GM23338 (cell line): ENCODE data around the gene PTPRC. TPM values are rescaled to one million over a fixed set of nuclear protein-coding genes. Genes with fewer than 3 reads are reported as not detected.

Source experiments
- ATAC-seq: fragments of 200-7000 bp; cut with Tn5 transposase; 3 replicates; pipeline ENCODE4 v1.9.1; 2020
- DNase-seq: peaks from one replicate; pipeline ENCODE4 v3.0.0-alpha.2; 2015; ENCODE audit warnings: low spot score
- H2AFZ ChIP-seq: fragments of 200-600 bp; sonication (generic); 2 replicates; pipeline ENCODE4 v1.8.0; 2016; ENCODE audit warnings: antibody characterized with exemption, mild to moderate bottlenecking, moderate library complexity
- H3F3A ChIP-seq: fragments of 200-600 bp; sonication (generic); replicated peaks from 2 replicates; pipeline ENCODE4 v1.8.0; 2017; ENCODE audit warnings: antibody characterized with exemption, mixed run types, low read depth
- H3K27ac ChIP-seq: fragments of 200-600 bp; sonication (generic); 2 replicates; pipeline ENCODE4 v1.6.1; 2016; ENCODE audit warnings: low read depth
- H3K27me3 ChIP-seq: fragments of 200-600 bp; sonication (generic); 2 replicates; pipeline ENCODE4 v1.8.0; 2016; ENCODE audit warnings: mild to moderate bottlenecking, mixed run types, moderate library complexity; ENCODE audit not compliant: insufficient read depth
- H3K36me3 ChIP-seq: fragments of 200-600 bp; sonication (generic); 2 replicates; pipeline ENCODE4 v1.8.0; 2016; ENCODE audit warnings: mild to moderate bottlenecking; ENCODE audit not compliant: insufficient read depth
- H3K4me1 ChIP-seq: fragments of 200-600 bp; sonication (generic); 2 replicates; pipeline ENCODE4 v1.8.0; 2016; ENCODE audit warnings: mild to moderate bottlenecking, moderate library complexity; ENCODE audit not compliant: insufficient read depth
- H3K4me2 ChIP-seq: fragments of 200-600 bp; sonication (generic); 2 replicates; pipeline ENCODE4 v1.7.1; 2017; ENCODE audit warnings: mixed run types
- H3K4me3 ChIP-seq: fragments of 200-600 bp; sonication (generic); 2 replicates; pipeline ENCODE4 v1.6.1; 2016; ENCODE audit warnings: mixed run types
- H3K79me2 ChIP-seq: fragments of 200-600 bp; sonication (generic); replicated peaks from 2 replicates; pipeline ENCODE4 v1.8.0; 2017; ENCODE audit warnings: mild to moderate bottlenecking; ENCODE audit not compliant: insufficient read depth
- H3K9me2 ChIP-seq: fragments of 200-600 bp; sonication (generic); 2 replicates; pipeline ENCODE4 v1.8.0; 2017; ENCODE audit not compliant: insufficient read depth
- H4K20me1 ChIP-seq: fragments of 200-600 bp; sonication (generic); replicated peaks from 2 replicates; pipeline ENCODE4 v1.8.0; 2017; ENCODE audit warnings: mild to moderate bottlenecking; ENCODE audit not compliant: insufficient read depth
- H3K27ac Mint-ChIP-seq: 2 replicates; pipeline ENCODE4 v1.8.0; 2020; ENCODE audit warnings: inconsistent platforms, mild to moderate bottlenecking, moderate library complexity, mixed read lengths
- H3K27me3 Mint-ChIP-seq: 3 replicates; pipeline ENCODE4 v1.8.0; 2022; ENCODE audit warnings: low read depth, mild to moderate bottlenecking, moderate library complexity, mixed read lengths, inconsistent platforms; ENCODE audit not compliant: insufficient read depth, poor library complexity
- H3K36me3 Mint-ChIP-seq: 3 replicates; pipeline ENCODE4 v1.8.0; 2021; ENCODE audit warnings: low read depth, mild to moderate bottlenecking, inconsistent platforms, moderate library complexity, mixed read lengths
- H3K4me1 Mint-ChIP-seq: 3 replicates; pipeline ENCODE4 v1.8.0; 2020; ENCODE audit warnings: mild to moderate bottlenecking, inconsistent platforms, mixed read lengths
- H3K4me3 Mint-ChIP-seq: 3 replicates; pipeline ENCODE4 v1.8.0; 2021; ENCODE audit warnings: moderate library complexity, mild to moderate bottlenecking, inconsistent platforms, mixed read lengths
- H3K9me3 Mint-ChIP-seq: 3 replicates; pipeline ENCODE4 v1.8.0; 2020; ENCODE audit warnings: moderate library complexity, mild to moderate bottlenecking, inconsistent platforms, mixed read lengths
- CREB1 ChIP-seq: fragments of 250-450 bp; sonication (Bioruptor Pico); IDR thresholded peaks from 2 replicates; pipeline ENCODE4 v1.5.0; 2020; ENCODE audit warnings: low read depth, mild to moderate bottlenecking, moderate library complexity
- ETS1 ChIP-seq: IDR thresholded peaks from 2 replicates; pipeline ENCODE4 v1.6.1; 2016; ENCODE audit warnings: antibody characterized with exemption
- EZH2 ChIP-seq: fragments of 200-600 bp; sonication (generic); IDR thresholded peaks from one replicate; pipeline ENCODE4 v1.8.0; 2017; ENCODE audit warnings: antibody characterized with exemption, mild to moderate bottlenecking, low read depth; ENCODE audit not compliant: unreplicated experiment
- EZH2phosphoT487 ChIP-seq: fragments of 200-600 bp; sonication (generic); IDR thresholded peaks from one replicate; pipeline ENCODE4 v1.8.1; 2018; ENCODE audit warnings: antibody characterized with exemption; ENCODE audit not compliant: unreplicated experiment
- JUNB ChIP-seq: IDR thresholded peaks from one replicate; pipeline ENCODE4 v1.6.1; 2016; ENCODE audit warnings: antibody characterized with exemption; ENCODE audit not compliant: unreplicated experiment
- NANOG ChIP-seq: IDR thresholded peaks from 2 replicates; pipeline ENCODE4 v1.6.1; 2016; ENCODE audit warnings: antibody characterized with exemption, borderline replicate concordance
- POLR2AphosphoS5 ChIP-seq: IDR thresholded peaks from 2 replicates; pipeline ENCODE4 v1.6.1; 2016; ENCODE audit warnings: antibody characterized with exemption, low read depth
- REST ChIP-seq: IDR thresholded peaks from one replicate; pipeline ENCODE4 v1.6.1; 2018; ENCODE audit warnings: antibody characterized with exemption; ENCODE audit not compliant: unreplicated experiment
- ZNF114 ChIP-seq: fragments of 250-450 bp; sonication (Bioruptor Pico); IDR thresholded peaks from 2 replicates; pipeline ENCODE4 v1.5.0; 2020; ENCODE audit warnings: mild to moderate bottlenecking, moderate library complexity
- ZNF462 ChIP-seq: fragments of 250-450 bp; sonication (Bioruptor Pico); IDR thresholded peaks from 2 replicates; pipeline ENCODE4 v1.5.0; 2020; ENCODE audit warnings: mild to moderate bottlenecking, moderate library complexity
- polyA plus RNA-seq: library from polyadenylated mRNA; unstranded; fragments of >200 nt; fragmentation: Nextera tagmentation; extraction: Ambion mirVana; gene quantifications from 2 replicates; pipeline ENCODE4 v1.2.1, GENCODE V29; 2016
- total RNA-seq: library from RNA; depleted of rRNA; stranded (reverse); fragments of >200 nt; shearing (Covaris generic); gene quantifications from 2 replicates; pipeline ENCODE4 v1.2.3, GENCODE V29; 2014

Gene PTPRC
- total and polyA plus RNA-seq, 2 experiments from 2014 or later, result 0.10 to 0.52 TPM

- Mint-ChIP-seq H3K4me3 (no peak overlapping the region), H3K9me3 (no peaks in the 10 kb centered on the region), H3K4me1 (peaks cover 10% of the 10 kb centered on the region), H3K36me3 (no peaks in the 10 kb centered on the region), H3K27me3 (no peaks in the 10 kb centered on the region), H3K27ac (no peak overlapping the region)
- no peak overlapping the region for H3K4me2 ChIP-seq
- no peaks in the 10 kb centered on the region for H4K20me1 ChIP-seq
- no peak overlapping the region for H2AFZ ChIP-seq
- no peaks in the 10 kb centered on the region for H3K27me3 ChIP-seq
- no peak overlapping the region for H3K4me3 ChIP-seq
- TF ChIP-seq NANOG, result no peak
- TF ChIP-seq CREB1 (CRISPR knock-in tag), result no peak
- no peak for TF ChIP-seq ZNF462 (CRISPR knock-in tag)
- TF ChIP-seq ZNF114 (CRISPR knock-in tag), result no peak
- no peak for TF ChIP-seq ETS1
- TF ChIP-seq EZH2phosphoT487, result no peak
- TF ChIP-seq POLR2AphosphoS5, result no peak
- TF ChIP-seq JUNB, result no peak
- no peak for TF ChIP-seq EZH2
- TF ChIP-seq REST, result no peak
- ATAC-seq, result no peak
- H3K9me2 ChIP-seq, result no peaks in the 10 kb centered on the region
- no peak for DNase-seq
- H3K27ac ChIP-seq, result no peak overlapping the region
- no peaks in the 10 kb centered on the region for H3F3A ChIP-seq
- no peaks in the 10 kb centered on the region for H3K79me2 ChIP-seq
- H3K36me3 ChIP-seq, result no peaks in the 10 kb centered on the region
- H3K4me1 ChIP-seq, result peaks cover 9% of the 10 kb centered on the region
Observed at GRCh38 chr1:198683449-198683848, 44.6 kb downstream of the PTPRC start.
